Neutrophil (primary cell): Measurements from ENCODE around the gene BIRC5.

ENCODE experiments used
- H3K27ac ChIP-seq: fragments of 200-600 bp; sonication (generic); 2 replicates; pipeline ENCODE4 v1.5.1; 2016; ENCODE audit warnings: mild to moderate bottlenecking, moderate library complexity
- H3K27me3 ChIP-seq: fragments of 200-600 bp; sonication (generic); 2 replicates; pipeline ENCODE4 v1.6.0; 2016; ENCODE audit warnings: mild to moderate bottlenecking
- H3K36me3 ChIP-seq: fragments of 200-600 bp; sonication (generic); 2 replicates; pipeline ENCODE4 v1.5.1; 2017
- H3K4me1 ChIP-seq, 2 experiments: fragments of 200-600 bp in 1 of 2; sonication (generic) in 1 of 2; 1 replicate in 1 of 2; 2 replicates in 1 of 2; pipeline versions ENCODE4 v1.5.1 to v1.6.1; 2013 to 2016; ENCODE audit warnings: low read depth in 1 of 2, low read length in 1 of 2, mild to moderate bottlenecking in 1 of 2, moderate library complexity in 1 of 2; ENCODE audit not compliant: control insufficient read depth in 1 of 2, insufficient read depth in 1 of 2
- H3K4me3 ChIP-seq, 2 experiments: fragments of 200-600 bp in 1 of 2; sonication (generic) in 1 of 2; 1 replicate in 1 of 2; 2 replicates in 1 of 2; pipeline ENCODE4 v1.5.1; 2013 to 2016; ENCODE audit warnings: low read depth in 1 of 2, low read length in 1 of 2, mild to moderate bottlenecking in 1 of 2, moderate library complexity in 1 of 2
- H3K9me3 ChIP-seq: fragments of 200-600 bp; sonication (generic); 2 replicates; pipeline ENCODE4 v1.5.1; 2016
- TF ChIP-seq, protein P1 (sequence below): fragments of 200-600 bp; sonication (generic); IDR thresholded peaks from 2 replicates; pipeline ENCODE4 v1.5.1; 2016; ENCODE audit warnings: antibody characterized with exemption

The BIRC5 gene

DNA sequence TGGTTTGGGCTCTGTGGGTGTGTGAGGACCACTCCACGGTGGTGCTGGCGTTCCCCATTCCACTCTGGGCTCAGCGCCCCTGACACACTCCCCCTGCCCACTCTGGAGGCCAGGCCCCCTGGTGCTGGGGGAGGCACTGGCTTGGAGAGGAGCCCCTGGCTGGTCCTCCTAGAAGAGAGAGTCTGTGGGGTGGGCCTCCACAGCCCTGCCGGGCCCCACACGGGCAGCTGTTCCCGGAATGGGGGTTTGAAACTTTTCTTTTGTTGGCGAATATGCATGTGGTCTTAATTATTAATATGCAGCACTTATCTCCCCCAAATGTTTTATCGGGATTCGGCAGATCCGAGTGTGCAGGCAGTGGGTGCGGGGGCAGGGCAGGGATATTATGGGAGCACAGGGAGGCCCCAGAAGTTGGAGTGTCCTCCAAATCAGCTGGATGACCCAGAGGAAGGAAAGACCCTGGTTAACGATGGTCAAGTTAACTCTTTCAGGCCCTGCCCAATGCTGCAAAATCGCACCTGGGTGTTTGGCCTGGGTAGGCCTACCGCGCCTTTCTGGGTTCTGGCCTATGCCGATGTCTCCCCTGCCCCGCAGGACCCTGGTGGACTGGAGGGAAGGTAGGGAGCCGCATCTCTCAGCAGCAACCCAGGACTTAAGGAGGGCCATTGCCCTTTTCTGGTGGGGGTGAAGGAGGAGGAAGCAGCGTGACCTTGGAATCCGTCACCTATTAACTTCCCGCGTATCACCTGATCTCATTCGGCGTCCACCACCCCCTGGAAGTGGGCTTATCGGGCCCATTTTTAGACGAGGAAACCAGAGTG is 53.4 kb downstream of the BIRC5 start:
- Histone ChIP-seq H3K27ac (no peak overlapping the region), H3K36me3 (no peaks in the 10 kb centered on the region), H3K4me3 (no peak overlapping the region), H3K27me3 (peaks cover 19% of the 10 kb centered on the region), H3K9me3 (no peaks in the 10 kb centered on the region), H3K4me1 (peaks cover 15 to 22% of the 10 kb centered on the region in 2 experiments)
- TF ChIP-seq, protein P1, sequence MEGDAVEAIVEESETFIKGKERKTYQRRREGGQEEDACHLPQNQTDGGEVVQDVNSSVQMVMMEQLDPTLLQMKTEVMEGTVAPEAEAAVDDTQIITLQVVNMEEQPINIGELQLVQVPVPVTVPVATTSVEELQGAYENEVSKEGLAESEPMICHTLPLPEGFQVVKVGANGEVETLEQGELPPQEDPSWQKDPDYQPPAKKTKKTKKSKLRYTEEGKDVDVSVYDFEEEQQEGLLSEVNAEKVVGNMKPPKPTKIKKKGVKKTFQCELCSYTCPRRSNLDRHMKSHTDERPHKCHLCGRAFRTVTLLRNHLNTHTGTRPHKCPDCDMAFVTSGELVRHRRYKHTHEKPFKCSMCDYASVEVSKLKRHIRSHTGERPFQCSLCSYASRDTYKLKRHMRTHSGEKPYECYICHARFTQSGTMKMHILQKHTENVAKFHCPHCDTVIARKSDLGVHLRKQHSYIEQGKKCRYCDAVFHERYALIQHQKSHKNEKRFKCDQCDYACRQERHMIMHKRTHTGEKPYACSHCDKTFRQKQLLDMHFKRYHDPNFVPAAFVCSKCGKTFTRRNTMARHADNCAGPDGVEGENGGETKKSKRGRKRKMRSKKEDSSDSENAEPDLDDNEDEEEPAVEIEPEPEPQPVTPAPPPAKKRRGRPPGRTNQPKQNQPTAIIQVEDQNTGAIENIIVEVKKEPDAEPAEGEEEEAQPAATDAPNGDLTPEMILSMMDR: no peak

DNA sequence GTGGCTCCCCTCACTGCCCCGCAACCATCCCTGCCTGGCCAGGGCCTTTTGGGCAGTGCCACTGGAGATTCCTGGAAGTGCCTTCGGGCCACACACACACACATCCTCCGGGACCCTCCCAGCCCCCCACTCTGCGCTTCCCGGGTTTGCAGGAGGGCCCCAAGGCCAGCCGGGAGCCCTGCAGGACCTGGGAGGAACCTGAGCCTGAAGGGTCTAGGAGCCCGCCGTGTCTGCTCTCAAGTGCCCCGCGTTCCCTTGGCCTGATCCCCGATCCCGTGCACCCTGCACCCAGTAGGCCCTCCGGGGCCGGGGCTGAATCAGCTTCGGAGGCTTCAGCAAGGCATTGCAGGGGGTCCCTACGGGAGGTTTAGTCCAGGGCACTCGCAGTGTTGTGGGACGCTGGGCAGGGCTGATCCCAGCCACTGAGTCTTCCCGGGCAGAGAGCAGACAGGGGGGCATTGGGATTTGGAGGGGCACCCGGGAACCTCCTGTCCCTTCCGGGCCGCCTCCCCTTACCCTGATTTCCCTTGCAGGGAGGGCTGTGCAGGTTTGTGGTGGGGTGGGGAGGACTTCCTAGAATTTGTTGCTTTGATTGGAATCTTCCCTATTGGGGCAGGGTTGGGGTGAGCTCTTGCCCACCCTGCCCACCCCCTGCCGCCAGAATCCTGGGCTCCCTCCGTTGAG is 54.3 kb downstream of the BIRC5 start:
- Histone ChIP-seq H3K27me3 (peaks cover 27% of the 10 kb centered on the region), H3K36me3 (no peaks in the 10 kb centered on the region), H3K9me3 (no peaks in the 10 kb centered on the region), H3K27ac (no peak overlapping the region), H3K4me3 (no peak overlapping the region), H3K4me1 (peaks cover 14 to 22% of the 10 kb centered on the region in 2 experiments)
- TF ChIP-seq, protein P1: no peak

DNA sequence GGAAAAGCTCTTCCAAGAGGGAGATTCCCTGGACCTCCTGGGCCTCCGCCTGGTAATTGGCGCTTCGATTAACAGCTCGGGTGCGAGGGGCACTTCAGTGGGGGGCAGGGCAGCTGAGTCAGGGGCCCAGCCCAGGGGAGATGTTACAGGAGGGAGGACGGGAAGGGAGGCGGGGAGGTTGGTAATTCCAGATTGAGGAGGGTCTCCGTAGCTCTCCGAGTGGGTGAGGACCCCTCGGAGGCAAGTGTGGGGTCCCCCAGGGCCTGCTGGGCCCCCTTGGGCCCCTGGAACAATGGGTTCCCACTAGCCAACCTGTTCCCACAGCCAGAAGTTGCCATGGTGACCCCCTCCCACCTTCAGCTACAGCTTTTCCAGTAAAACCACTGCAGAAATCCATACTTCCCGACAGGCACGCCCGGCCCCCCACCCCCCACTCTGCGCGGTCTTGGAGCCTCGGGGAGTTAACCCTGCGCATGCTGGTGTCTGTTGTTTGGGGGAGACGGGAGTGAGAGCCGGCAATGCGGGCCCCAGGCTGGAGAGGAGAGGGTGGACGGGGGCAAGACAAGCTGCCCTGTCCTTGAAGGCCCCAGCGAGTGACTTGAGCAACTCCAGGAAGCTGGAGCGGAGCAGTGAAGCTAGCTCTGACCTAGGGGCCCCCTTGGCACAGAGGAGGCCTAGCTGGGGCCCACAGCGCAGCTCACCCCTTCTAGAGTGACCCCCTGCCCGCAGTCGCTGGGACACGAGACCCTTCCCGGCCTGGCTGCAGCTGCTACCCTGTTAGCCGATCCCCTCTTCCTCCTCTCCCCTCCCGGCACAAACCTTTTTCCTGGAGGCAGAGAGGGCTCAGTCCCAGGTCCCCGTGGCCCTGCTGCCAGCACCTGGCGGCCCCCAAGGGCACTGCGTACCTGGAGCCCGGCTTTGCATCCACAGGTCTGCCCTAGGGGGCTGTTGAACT is 55.2 kb downstream of the BIRC5 start:
- no peak overlapping the region for H3K4me3 ChIP-seq

DNA sequence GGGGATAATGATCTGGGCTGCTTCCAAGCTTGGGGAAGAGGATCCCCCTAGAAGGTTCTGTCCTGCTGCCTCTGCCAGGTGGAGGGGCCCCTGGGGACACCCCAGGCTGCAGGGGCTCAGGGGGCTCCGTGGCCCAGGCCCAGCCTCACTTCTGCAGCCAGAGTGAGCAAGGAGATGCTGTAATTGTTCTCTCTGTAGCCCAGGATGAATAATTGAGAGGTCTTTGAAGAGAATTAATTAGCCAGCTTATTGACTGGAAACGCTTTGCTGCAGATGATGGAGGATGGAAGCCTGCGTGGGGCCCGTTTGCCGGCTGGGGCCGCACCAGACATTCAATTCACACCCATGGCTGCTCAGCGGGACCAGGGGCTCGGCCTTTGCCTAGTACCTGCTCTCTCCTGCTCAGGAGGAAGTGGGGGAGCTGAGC is 55.9 kb downstream of the BIRC5 start:
- H3K27ac ChIP-seq: no peak overlapping the region
- peaks cover 29% of the 10 kb centered on the region for H3K27me3 ChIP-seq
- no peak overlapping the region for H3K4me3 ChIP-seq
- no peaks in the 10 kb centered on the region for H3K36me3 ChIP-seq
- no peaks in the 10 kb centered on the region for H3K9me3 ChIP-seq
- peaks cover 9 to 14% of the 10 kb centered on the region in 2 experiments for H3K4me1 ChIP-seq
- TF ChIP-seq, protein P1: no peak

More for the DNA sequence above, 55.2 kb downstream of the BIRC5 start:
- Histone ChIP-seq H3K9me3 (no peaks in the 10 kb centered on the region), H3K4me1 (peaks cover 9 to 14% of the 10 kb centered on the region in 2 experiments), H3K27me3 (peaks cover 29% of the 10 kb centered on the region), H3K27ac (no peak overlapping the region), H3K36me3 (no peaks in the 10 kb centered on the region)
- TF ChIP-seq, protein P1: no peak
